MCF 10A (cell line): ENCODE measurements around the gene RACGAP1. TPM values are rescaled to one million over a fixed set of nuclear protein-coding genes. Genes with fewer than 3 reads are reported as not detected.

Source experiments
- BruUV-seq: library from RNA; stranded (reverse); fragments of 400-500 nt; replicated peaks from 2 replicates; lab custom pipeline; 2021; lab: Mats Ljungman, UMichigan
- CTCF ChIA-PET: fragments of 300-600 bp; sonication (Branson Sonifier 250); formaldehyde crosslinking; extraction: SDS; loops from one replicate; lab custom pipeline; 2021; ENCODE audit warnings: antibody characterized with exemption, inconsistent platforms; lab: Yijun Ruan, JAX
- POLR2A ChIA-PET: fragments of 300-600, 350-650 bp; sonication (Branson Sonifier 250); formaldehyde crosslinking; extraction: SDS; loops from one replicate; lab custom pipeline; 2020; ENCODE audit warnings: antibody characterized with exemption, inconsistent platforms; lab: Yijun Ruan, JAX
- DNase-seq: peaks from one replicate; pipeline ENCODE4 v3.0.0-alpha.2; 2018; ENCODE audit not compliant: unreplicated experiment
- H3K27ac Mint-ChIP-seq: one replicate; pipeline ENCODE4 v1.8.0; 2022; ENCODE audit warnings: mild to moderate bottlenecking, low read depth, mixed read lengths; ENCODE audit not compliant: unreplicated experiment
- H3K27me3 Mint-ChIP-seq: one replicate; pipeline ENCODE4 v1.8.0; 2022; ENCODE audit warnings: mixed read lengths; ENCODE audit not compliant: insufficient read depth, unreplicated experiment
- H3K36me3 Mint-ChIP-seq: one replicate; pipeline ENCODE4 v1.8.0; 2022; ENCODE audit warnings: mild to moderate bottlenecking, moderate library complexity, mixed read lengths; ENCODE audit not compliant: insufficient read depth, unreplicated experiment
- H3K4me1 Mint-ChIP-seq: one replicate; pipeline ENCODE4 v1.8.0; 2022; ENCODE audit warnings: mixed read lengths; ENCODE audit not compliant: insufficient read depth, unreplicated experiment
- H3K4me3 Mint-ChIP-seq: one replicate; pipeline ENCODE4 v1.8.0; 2022; ENCODE audit warnings: mild to moderate bottlenecking, moderate library complexity, mixed read lengths; ENCODE audit not compliant: unreplicated experiment
- H3K9me3 Mint-ChIP-seq: one replicate; pipeline ENCODE4 v1.8.0; 2022; ENCODE audit warnings: mixed read lengths; ENCODE audit not compliant: unreplicated experiment
- intact Hi-C: fragments of 100-400 bp; cut with micrococcal nuclease; formaldehyde crosslinking; loops from 2 replicates; pipeline ENCODE4 v1.14.1; 2022
- total RNA-seq: library from RNA; stranded (reverse); gene quantifications from 2 replicates; pipeline ENCODE4 v1.2.3, GENCODE V29; 2022
- TF ChIP-seq, protein P1 (sequence below): fragments of 200-600 bp; IDR thresholded peaks from one replicate; pipeline ENCODE4 v1.8.0; 2022; ENCODE audit warnings: antibody characterized with exemption, mild to moderate bottlenecking; ENCODE audit not compliant: unreplicated experiment

RACGAP1 gene
- total RNA-seq, 1 experiment from 2014 or later = 67.9 TPM

DNA sequence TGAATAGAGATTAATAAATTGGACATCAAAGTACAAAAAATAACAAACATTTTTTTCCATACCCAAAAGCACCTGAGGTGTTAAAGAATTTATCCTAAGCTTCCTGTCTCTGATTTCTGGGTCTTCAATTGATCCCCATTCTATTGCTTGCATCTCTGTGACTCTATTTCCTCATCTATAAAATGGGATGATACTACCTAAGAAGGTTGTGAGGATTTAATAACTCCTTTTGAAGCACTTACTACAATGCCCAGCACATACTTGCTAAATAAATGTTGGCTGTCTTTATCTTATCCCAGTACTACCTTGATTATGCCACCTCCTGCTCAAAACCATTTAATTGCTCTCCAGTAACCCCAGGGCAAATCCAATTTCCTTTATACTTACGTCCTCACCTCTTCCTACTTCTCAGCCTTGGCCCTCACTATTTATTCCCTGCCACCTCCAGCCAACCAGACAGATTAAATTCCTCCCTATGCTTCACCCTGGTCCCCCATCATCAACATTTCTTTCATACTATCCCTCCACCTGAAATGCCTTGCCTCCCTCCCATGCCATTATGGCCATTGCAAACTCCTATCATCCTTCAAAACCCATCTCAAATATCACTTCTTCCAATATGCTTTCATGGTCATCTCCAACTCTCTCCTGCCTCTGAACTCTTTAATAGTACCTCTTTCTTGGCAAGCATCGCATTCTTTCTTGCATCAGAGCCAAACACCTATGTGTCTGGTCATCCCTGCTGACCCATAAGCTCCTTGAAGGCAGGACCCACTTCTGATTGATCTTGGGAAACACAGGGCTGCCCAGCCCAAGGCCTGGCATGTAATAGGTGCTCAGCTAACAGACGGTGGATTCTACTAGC is 24.2 kb upstream of the RACGAP1 start:
- H3K4me3 Mint-ChIP-seq = no peak overlapping the region
- H3K27ac Mint-ChIP-seq = no peak overlapping the region
- H3K36me3 Mint-ChIP-seq = no peaks in the 10 kb centered on the region
- TF ChIP-seq, protein P1, sequence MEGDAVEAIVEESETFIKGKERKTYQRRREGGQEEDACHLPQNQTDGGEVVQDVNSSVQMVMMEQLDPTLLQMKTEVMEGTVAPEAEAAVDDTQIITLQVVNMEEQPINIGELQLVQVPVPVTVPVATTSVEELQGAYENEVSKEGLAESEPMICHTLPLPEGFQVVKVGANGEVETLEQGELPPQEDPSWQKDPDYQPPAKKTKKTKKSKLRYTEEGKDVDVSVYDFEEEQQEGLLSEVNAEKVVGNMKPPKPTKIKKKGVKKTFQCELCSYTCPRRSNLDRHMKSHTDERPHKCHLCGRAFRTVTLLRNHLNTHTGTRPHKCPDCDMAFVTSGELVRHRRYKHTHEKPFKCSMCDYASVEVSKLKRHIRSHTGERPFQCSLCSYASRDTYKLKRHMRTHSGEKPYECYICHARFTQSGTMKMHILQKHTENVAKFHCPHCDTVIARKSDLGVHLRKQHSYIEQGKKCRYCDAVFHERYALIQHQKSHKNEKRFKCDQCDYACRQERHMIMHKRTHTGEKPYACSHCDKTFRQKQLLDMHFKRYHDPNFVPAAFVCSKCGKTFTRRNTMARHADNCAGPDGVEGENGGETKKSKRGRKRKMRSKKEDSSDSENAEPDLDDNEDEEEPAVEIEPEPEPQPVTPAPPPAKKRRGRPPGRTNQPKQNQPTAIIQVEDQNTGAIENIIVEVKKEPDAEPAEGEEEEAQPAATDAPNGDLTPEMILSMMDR = no peak
- ChIA-PET POLR2A (interaction anchor here (0.6 to 1.1 kb wide), 2 partner anchors 9 to 91 kb away, joined by 3 read pairs; no protein-coding TSS in a partner anchor), CTCF (interaction anchor here (0.5 to 2.0 kb wide), 8 partner anchors 11 to 461 kb away, joined by 3 to 13 read pairs (median 4); no protein-coding TSS in a partner anchor)
- intact Hi-C loops = no loop called here
- peaks cover 34% of the 10 kb centered on the region for H3K27me3 Mint-ChIP-seq
- no peaks in the 10 kb centered on the region for H3K9me3 Mint-ChIP-seq
- H3K4me1 Mint-ChIP-seq = no peaks in the 10 kb centered on the region
- no TSS peak for BruUV-seq
- DNase-seq = no peak

DNA sequence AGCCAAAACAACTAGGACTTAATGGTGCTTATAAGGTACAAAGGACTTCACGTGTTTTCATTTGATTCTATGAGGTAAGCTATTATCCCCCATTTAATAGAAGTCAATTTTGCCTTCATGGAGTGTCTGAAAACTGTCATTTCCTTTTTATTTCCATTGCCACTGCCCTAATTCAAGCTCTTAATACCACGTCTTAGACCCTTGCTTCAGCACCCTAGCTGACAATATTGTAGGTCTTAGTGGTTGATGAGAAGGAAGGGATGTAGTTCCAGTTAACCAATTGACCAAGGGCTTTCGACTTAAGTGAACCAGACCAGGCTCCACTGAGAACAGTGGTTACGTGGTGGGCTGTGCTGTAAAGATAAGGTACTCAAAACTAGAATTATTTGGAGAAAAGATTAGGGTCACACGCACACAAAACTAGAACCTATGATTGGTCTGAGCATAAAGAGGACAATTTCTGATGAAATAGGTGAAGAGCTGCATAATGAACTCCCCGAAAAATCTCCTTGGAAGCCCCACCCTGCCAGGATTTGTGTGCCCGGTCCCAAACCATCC is 22.5 kb upstream of the RACGAP1 start:
- H3K9me3 Mint-ChIP-seq = no peaks in the 10 kb centered on the region
- POLR2A ChIA-PET = interaction anchor here (0.7 kb wide), 1 partner anchor 12 kb away, joined by 3 read pairs; no protein-coding TSS in a partner anchor
- peaks cover 30% of the 10 kb centered on the region for H3K27me3 Mint-ChIP-seq
- no peak overlapping the region for H3K27ac Mint-ChIP-seq
- no TSS peak for BruUV-seq
- intact Hi-C loops = no loop called here
- TF ChIP-seq, protein P1 = no peak
- no peak for DNase-seq
- CTCF ChIA-PET = interaction anchor here (2.1 kb wide), 1 partner anchor 10 kb away, joined by 6 read pairs; no protein-coding TSS in a partner anchor
- no peak overlapping the region for H3K4me3 Mint-ChIP-seq
- no peaks in the 10 kb centered on the region for H3K4me1 Mint-ChIP-seq
- H3K36me3 Mint-ChIP-seq = no peaks in the 10 kb centered on the region

DNA sequence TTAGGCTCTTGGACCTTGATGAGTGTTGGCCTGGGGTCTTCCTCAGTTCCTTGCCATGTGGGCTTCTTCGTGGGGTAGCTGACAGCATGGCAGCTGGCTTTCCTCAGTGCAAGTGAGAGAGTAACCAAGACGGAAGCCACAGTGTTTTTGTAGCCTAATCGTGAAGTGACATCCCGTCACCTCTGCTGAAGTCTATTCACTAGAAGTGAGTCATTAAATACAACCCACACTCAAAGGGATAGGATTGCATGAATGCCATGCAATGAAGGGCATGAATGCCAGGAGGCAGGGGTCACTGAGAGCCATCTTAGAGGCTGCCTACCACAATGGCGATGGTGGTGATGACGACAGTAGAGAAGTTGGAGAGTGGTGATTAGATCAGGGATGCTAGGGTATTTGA is 18.6 kb upstream of the RACGAP1 start:
- Mint-ChIP-seq H3K4me1 (peaks cover 7% of the 10 kb centered on the region), H3K4me3 (no peak overlapping the region), H3K36me3 (no peaks in the 10 kb centered on the region), H3K27ac (no peak overlapping the region), H3K9me3 (no peaks in the 10 kb centered on the region), H3K27me3 (no peaks in the 10 kb centered on the region)
- intact Hi-C loops = no loop called here
- TF ChIP-seq, protein P1 = no peak
- no peak for DNase-seq
- POLR2A ChIA-PET = no interaction called here
- no TSS peak for BruUV-seq
- CTCF ChIA-PET = interaction anchor here (0.8 to 4.0 kb wide), 2 partner anchors 11 to 27 kb away, joined by 3 to 22 read pairs; no protein-coding TSS in a partner anchor

DNA sequence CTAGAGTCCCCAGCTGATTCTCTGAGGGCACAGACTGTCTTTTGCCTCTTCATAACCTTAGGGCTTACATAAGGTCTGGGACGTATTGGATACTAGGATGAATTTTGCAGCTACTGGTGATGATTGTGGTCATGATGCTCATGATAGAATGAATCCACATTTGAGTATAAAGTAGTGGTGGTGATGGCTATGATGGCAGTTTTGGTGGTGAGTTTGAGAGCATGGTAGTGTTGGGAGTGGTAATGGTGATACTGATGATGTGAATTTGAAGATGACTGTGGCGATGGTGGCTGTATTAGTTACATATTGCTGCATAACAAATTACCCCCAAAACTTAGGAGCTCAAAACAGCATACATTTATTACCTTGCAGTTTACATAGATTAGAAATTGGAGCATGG is 18.0 kb upstream of the RACGAP1 start:
- ChIA-PET CTCF (interaction anchor here (0.5 to 4.0 kb wide), 3 partner anchors 12 to 175 kb away, joined by 4 to 22 read pairs (median 4); no protein-coding TSS in a partner anchor), POLR2A (no interaction called here)
- no peak overlapping the region for H3K4me3 Mint-ChIP-seq
- BruUV-seq = no TSS peak
- H3K9me3 Mint-ChIP-seq = no peaks in the 10 kb centered on the region
- H3K4me1 Mint-ChIP-seq = peaks cover 7% of the 10 kb centered on the region
- no peak for DNase-seq
- TF ChIP-seq, protein P1 = no peak
- intact Hi-C loops = no loop called here
- H3K27me3 Mint-ChIP-seq = no peaks in the 10 kb centered on the region
- no peaks in the 10 kb centered on the region for H3K36me3 Mint-ChIP-seq
- no peak overlapping the region for H3K27ac Mint-ChIP-seq
